CD4-positive, CD25-positive, alpha-beta regulatory T cell (primary cell): ENCODE results near the gene MVB12B. TPM values are rescaled to one million over a fixed set of nuclear protein-coding genes. Genes with fewer than 3 reads are reported as not detected.
A peak's percentile ranks its signal among the peaks of the same experiment; 100 is the strongest.

ENCODE experiments used
- ATAC-seq, 2 donors: fragments of 150-1000 bp; cut with Tn5 transposase; one replicate each; pipeline ENCODE4 v1.10.0; 2021; ENCODE audit warnings: low read depth in 2 of 2, moderate number of reproducible peaks in 2 of 2, moderate library complexity in 1 of 2
- DNase-seq, 3 donors: peaks; one replicate each; pipeline versions ENCODE4 v3.0.0 to v3.0.0-alpha.2; 2012 to 2022; ENCODE audit warnings: mixed read lengths in 1 of 3
- H3K27ac ChIP-seq: one replicate; pipeline ENCODE4 v1.7.0; 2013; ENCODE audit warnings: mild to moderate bottlenecking, low read length; ENCODE audit not compliant: insufficient read depth, poor library complexity, severe bottlenecking
- H3K27me3 ChIP-seq: one replicate; pipeline ENCODE4 v1.7.0; 2013; ENCODE audit warnings: low read length; ENCODE audit not compliant: control insufficient read depth, insufficient read depth
- H3K36me3 ChIP-seq: one replicate; pipeline ENCODE4 v1.7.0; 2013; ENCODE audit warnings: mild to moderate bottlenecking, low read length, moderate library complexity; ENCODE audit not compliant: control insufficient read depth, insufficient read depth
- H3K4me1 ChIP-seq: 2 replicates; pipeline ENCODE4 v1.7.0; 2013; ENCODE audit warnings: mild to moderate bottlenecking, low read length; ENCODE audit not compliant: insufficient read depth, control insufficient read depth, poor library complexity, severe bottlenecking
- H3K4me3 ChIP-seq: one replicate; pipeline ENCODE4 v1.7.0; 2013; ENCODE audit warnings: low read depth, mild to moderate bottlenecking, low read length, moderate library complexity
- H3K9me3 ChIP-seq, 2 experiments: 1 replicate in 1 of 2; 2 replicates in 1 of 2; pipeline ENCODE4 v1.7.0; 2013; ENCODE audit warnings: low read length in 2 of 2, mild to moderate bottlenecking in 1 of 2, moderate library complexity in 1 of 2; ENCODE audit not compliant: control insufficient read depth in 2 of 2
- H3K27ac Mint-ChIP-seq, 3 donors: one replicate each; pipeline ENCODE4 v1.8.0; 2020 to 2022; ENCODE audit warnings: mild to moderate bottlenecking in 3 of 3, mixed read lengths in 3 of 3, moderate library complexity in 2 of 3
- H3K27me3 Mint-ChIP-seq: one replicate; pipeline ENCODE4 v1.8.0; 2022; ENCODE audit warnings: mild to moderate bottlenecking, mixed read lengths
- H3K36me3 Mint-ChIP-seq: one replicate; pipeline ENCODE4 v1.8.0; 2020; ENCODE audit warnings: mixed read lengths
- H3K4me1 Mint-ChIP-seq, 4 donors: one replicate each; pipeline ENCODE4 v1.8.0; 2020 to 2022; ENCODE audit warnings: mixed read lengths in 4 of 4, mild to moderate bottlenecking in 1 of 4
- H3K4me3 Mint-ChIP-seq, 4 donors: one replicate each; pipeline ENCODE4 v1.8.0; 2020 to 2022; ENCODE audit warnings: mild to moderate bottlenecking in 4 of 4, mixed read lengths in 4 of 4, moderate library complexity in 3 of 4
- H3K9me3 Mint-ChIP-seq, 7 donors: one replicate each; pipeline ENCODE4 v1.8.0; 2020 to 2022; ENCODE audit warnings: mixed read lengths in 7 of 7, mild to moderate bottlenecking in 3 of 7, moderate library complexity in 2 of 7
- polyA plus RNA-seq, 4 donors: library from polyadenylated mRNA; unstranded; fragments of 300-500 nt; fragmentation: Illumina TruSeq; gene quantifications; one replicate each; pipeline ENCODE4 v1.2.3, GENCODE V29; 2021
- total RNA-seq: library from RNA; stranded (reverse); gene quantifications from one replicate; pipeline ENCODE4 v1.2.3, GENCODE V29; 2022

The MVB12B gene
- total and polyA plus RNA-seq, 5 donors from 2014 or later = 0.60 to 5.1 (median 1.4) TPM

- Histone ChIP-seq H3K9me3 (no peaks in the 10 kb centered on the region), H3K4me3 (no peak overlapping the region), H3K27ac (no peak overlapping the region), H3K27me3 (no peaks in the 10 kb centered on the region), H3K4me1 (peaks cover 6% of the 10 kb centered on the region), H3K36me3 (no peaks in the 10 kb centered on the region)
- Mint-ChIP-seq H3K27ac (no peak overlapping the region), H3K4me3 (peak overlapping the region in 2 of 4 donors; percentile 29 to 33), H3K36me3 (no peaks in the 10 kb centered on the region), H3K4me1 (peaks cover 3 to 14% (median 7%) of the 10 kb centered on the region in 4 donors), H3K9me3 (no peaks in the 10 kb centered on the region), H3K27me3 (peaks cover 6% of the 10 kb centered on the region)
- ATAC-seq (no peak), DNase-seq (no peak)
These were observed 163.6 kb downstream of the MVB12B start for GRCh38 chr9:126490214-126490631.

GRCh38 chr9:126490871-126491567 is 164.4 kb downstream of the MVB12B start:
- H3K36me3 Mint-ChIP-seq = no peaks in the 10 kb centered on the region
- Histone ChIP-seq H3K27me3 (no peaks in the 10 kb centered on the region), H3K9me3 (no peaks in the 10 kb centered on the region), H3K36me3 (no peaks in the 10 kb centered on the region), H3K4me1 (peaks cover 6% of the 10 kb centered on the region), H3K27ac (no peak overlapping the region), H3K4me3 (no peak overlapping the region)
- H3K4me3 Mint-ChIP-seq = no peak overlapping the region
- peak; percentile 44 to 73 (median 69) for DNase-seq
- H3K27me3 Mint-ChIP-seq = peaks cover 6% of the 10 kb centered on the region
- ATAC-seq = peak in 1 of 2 donors; percentile 53
- H3K9me3 Mint-ChIP-seq = no peaks in the 10 kb centered on the region
- H3K27ac Mint-ChIP-seq = no peak overlapping the region
- peaks cover 3 to 14% (median 7%) of the 10 kb centered on the region in 4 donors for H3K4me1 Mint-ChIP-seq

GRCh38 chr9:126491568-126491879 is 164.9 kb downstream of the MVB12B start:
- no peaks in the 10 kb centered on the region for H3K36me3 Mint-ChIP-seq
- H3K4me3 ChIP-seq = no peak overlapping the region
- no peak overlapping the region for H3K4me3 Mint-ChIP-seq
- H3K4me1 Mint-ChIP-seq = peaks cover 3 to 14% (median 7%) of the 10 kb centered on the region in 4 donors
- no peak for ATAC-seq
- H3K27ac ChIP-seq = no peak overlapping the region
- H3K27me3 ChIP-seq = no peaks in the 10 kb centered on the region
- no peak overlapping the region for H3K27ac Mint-ChIP-seq
- no peaks in the 10 kb centered on the region for H3K9me3 Mint-ChIP-seq
- H3K9me3 ChIP-seq = no peaks in the 10 kb centered on the region
- peaks cover 6% of the 10 kb centered on the region for H3K27me3 Mint-ChIP-seq
- DNase-seq = no peak
- H3K36me3 ChIP-seq = no peaks in the 10 kb centered on the region
- H3K4me1 ChIP-seq = peaks cover 6% of the 10 kb centered on the region

- Histone ChIP-seq H3K27ac (no peak overlapping the region), H3K4me3 (no peak overlapping the region), H3K27me3 (no peaks in the 10 kb centered on the region), H3K9me3 (no peaks in the 10 kb centered on the region), H3K4me1 (peaks cover 6% of the 10 kb centered on the region), H3K36me3 (no peaks in the 10 kb centered on the region)
- H3K4me3 Mint-ChIP-seq = no peak overlapping the region
- peaks cover 3 to 14% (median 7%) of the 10 kb centered on the region in 4 donors for H3K4me1 Mint-ChIP-seq
- H3K9me3 Mint-ChIP-seq = no peaks in the 10 kb centered on the region
- peaks cover 6% of the 10 kb centered on the region for H3K27me3 Mint-ChIP-seq
- H3K27ac Mint-ChIP-seq = no peak overlapping the region
- DNase-seq (no peak), ATAC-seq (no peak)
- no peaks in the 10 kb centered on the region for H3K36me3 Mint-ChIP-seq
These were observed 165.3 kb downstream of the MVB12B start for GRCh38 chr9:126491949-126492348.

GRCh38 chr9:126494264-126494663 is 167.6 kb downstream of the MVB12B start:
- Histone ChIP-seq H3K27me3 (no peaks in the 10 kb centered on the region), H3K9me3 (no peaks in the 10 kb centered on the region), H3K27ac (no peak overlapping the region), H3K36me3 (no peaks in the 10 kb centered on the region), H3K4me1 (peaks cover 7% of the 10 kb centered on the region), H3K4me3 (no peak overlapping the region)
- no peaks in the 10 kb centered on the region for H3K36me3 Mint-ChIP-seq
- H3K27me3 Mint-ChIP-seq = peaks cover 7% of the 10 kb centered on the region
- H3K27ac Mint-ChIP-seq = no peak overlapping the region
- peaks cover 3 to 14% (median 7%) of the 10 kb centered on the region in 4 donors for H3K4me1 Mint-ChIP-seq
- no peak for ATAC-seq
- H3K9me3 Mint-ChIP-seq = no peaks in the 10 kb centered on the region
- no peak overlapping the region for H3K4me3 Mint-ChIP-seq
- no peak for DNase-seq

GRCh38 chr9:126494746-126495145 is 168.1 kb downstream of the MVB12B start:
- no peak for ATAC-seq
- Mint-ChIP-seq H3K27me3 (peaks cover 10% of the 10 kb centered on the region), H3K4me1 (peaks cover 3 to 17% (median 7%) of the 10 kb centered on the region in 4 donors), H3K4me3 (no peak overlapping the region), H3K36me3 (no peaks in the 10 kb centered on the region), H3K27ac (peak overlapping the region in 1 of 3 donors; percentile 46), H3K9me3 (no peaks in the 10 kb centered on the region)
- no peak overlapping the region for H3K4me3 ChIP-seq
- no peak overlapping the region for H3K27ac ChIP-seq
- H3K36me3 ChIP-seq = no peaks in the 10 kb centered on the region
- H3K27me3 ChIP-seq = no peaks in the 10 kb centered on the region
- no peaks in the 10 kb centered on the region for H3K9me3 ChIP-seq
- H3K4me1 ChIP-seq = peaks cover 12% of the 10 kb centered on the region
- no peak for DNase-seq

GRCh38 chr9:126495411-126496180 is 169.0 kb downstream of the MVB12B start:
- peaks cover 16% of the 10 kb centered on the region for H3K27me3 Mint-ChIP-seq
- no peak overlapping the region for H3K27ac Mint-ChIP-seq
- H3K9me3 Mint-ChIP-seq = no peaks in the 10 kb centered on the region
- ATAC-seq (no peak), DNase-seq (no peak)
- Histone ChIP-seq H3K27me3 (no peaks in the 10 kb centered on the region), H3K9me3 (no peaks in the 10 kb centered on the region), H3K36me3 (no peaks in the 10 kb centered on the region), H3K27ac (no peak overlapping the region), H3K4me3 (no peak overlapping the region), H3K4me1 (peaks cover 13% of the 10 kb centered on the region)
- peaks cover 3 to 15% (median 7%) of the 10 kb centered on the region in 4 donors for H3K4me1 Mint-ChIP-seq
- no peaks in the 10 kb centered on the region for H3K36me3 Mint-ChIP-seq
- no peak overlapping the region for H3K4me3 Mint-ChIP-seq
